ENCODE measurements around the gene FAM25G.
"Not testable (repeated sequence)": the region's sequence is repeated elsewhere in the genome, so short reads cannot be mapped to it uniquely, and the experiment has no call there.

DNA sequence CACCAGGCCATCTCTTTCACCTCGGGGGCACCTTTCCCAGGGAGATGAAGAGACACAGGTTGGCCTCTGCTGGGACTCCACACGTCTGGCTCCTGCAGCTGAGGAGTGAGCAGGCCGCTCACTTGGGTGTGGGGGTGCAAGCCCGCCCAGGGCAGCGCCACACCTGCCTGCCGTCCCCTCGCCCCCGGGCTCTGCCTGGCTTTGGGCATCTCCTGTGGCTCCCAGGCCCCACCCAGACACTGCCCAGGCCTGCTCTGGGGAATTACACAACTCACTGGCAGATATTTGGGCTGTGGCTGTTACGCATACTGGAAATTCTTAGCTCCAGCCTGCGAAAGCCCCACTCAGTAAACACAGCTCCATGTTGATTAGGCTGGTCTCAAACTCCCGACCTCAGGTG is 7.6 kb downstream of the FAM25G start, which contains the start of gene ANXA8:
- TF ChIP-seq ZNF235 (CRISPR knock-in tag; IDR thresholded peaks at IDR 0.05; ENCODE audit: borderline replicate concordance); RERE (CRISPR knock-in tag; IDR thresholded peaks at IDR 0.05; ENCODE audit: low read depth); FLYWCH1 (CRISPR knock-in tag; IDR thresholded peaks at IDR 0.05); CHD4 (IDR thresholded peaks at IDR 0.05; ENCODE audit: borderline replicate concordance, low read length); POGZ (CRISPR knock-in tag; IDR thresholded peaks at IDR 0.05); CSRNP1 (CRISPR knock-in tag; IDR thresholded peaks at IDR 0.05); ATF1 (CRISPR knock-in tag; IDR thresholded peaks at IDR 0.05); REXO4 (CRISPR knock-in tag; IDR thresholded peaks at IDR 0.05; ENCODE audit: borderline replicate concordance); JUND (CRISPR knock-in tag; IDR thresholded peaks at IDR 0.05); CTCF (CRISPR knock-in tag; IDR thresholded peaks at IDR 0.05): not testable (repeated sequence)
- TF ChIP-seq, protein P1, sequence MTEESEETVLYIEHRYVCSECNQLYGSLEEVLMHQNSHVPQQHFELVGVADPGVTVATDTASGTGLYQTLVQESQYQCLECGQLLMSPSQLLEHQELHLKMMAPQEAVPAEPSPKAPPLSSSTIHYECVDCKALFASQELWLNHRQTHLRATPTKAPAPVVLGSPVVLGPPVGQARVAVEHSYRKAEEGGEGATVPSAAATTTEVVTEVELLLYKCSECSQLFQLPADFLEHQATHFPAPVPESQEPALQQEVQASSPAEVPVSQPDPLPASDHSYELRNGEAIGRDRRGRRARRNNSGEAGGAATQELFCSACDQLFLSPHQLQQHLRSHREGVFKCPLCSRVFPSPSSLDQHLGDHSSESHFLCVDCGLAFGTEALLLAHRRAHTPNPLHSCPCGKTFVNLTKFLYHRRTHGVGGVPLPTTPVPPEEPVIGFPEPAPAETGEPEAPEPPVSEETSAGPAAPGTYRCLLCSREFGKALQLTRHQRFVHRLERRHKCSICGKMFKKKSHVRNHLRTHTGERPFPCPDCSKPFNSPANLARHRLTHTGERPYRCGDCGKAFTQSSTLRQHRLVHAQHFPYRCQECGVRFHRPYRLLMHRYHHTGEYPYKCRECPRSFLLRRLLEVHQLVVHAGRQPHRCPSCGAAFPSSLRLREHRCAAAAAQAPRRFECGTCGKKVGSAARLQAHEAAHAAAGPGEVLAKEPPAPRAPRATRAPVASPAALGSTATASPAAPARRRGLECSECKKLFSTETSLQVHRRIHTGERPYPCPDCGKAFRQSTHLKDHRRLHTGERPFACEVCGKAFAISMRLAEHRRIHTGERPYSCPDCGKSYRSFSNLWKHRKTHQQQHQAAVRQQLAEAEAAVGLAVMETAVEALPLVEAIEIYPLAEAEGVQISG (CRISPR knock-in tag; IDR thresholded peaks at IDR 0.05) = not testable (repeated sequence)

All from HepG2 (cell line).